ENCODE results near the gene ITLN1. TPM values are rescaled to one million over a fixed set of nuclear protein-coding genes. Genes with fewer than 3 reads are reported as not detected.
"Not testable (repeated sequence)": the region's sequence is repeated elsewhere in the genome, so short reads cannot be mapped to it uniquely, and the experiment has no call there.

The ITLN1 gene
- total RNA-seq, 4 donors from 2014 or later: 0.61 TPM; not detected in 3

DNA sequence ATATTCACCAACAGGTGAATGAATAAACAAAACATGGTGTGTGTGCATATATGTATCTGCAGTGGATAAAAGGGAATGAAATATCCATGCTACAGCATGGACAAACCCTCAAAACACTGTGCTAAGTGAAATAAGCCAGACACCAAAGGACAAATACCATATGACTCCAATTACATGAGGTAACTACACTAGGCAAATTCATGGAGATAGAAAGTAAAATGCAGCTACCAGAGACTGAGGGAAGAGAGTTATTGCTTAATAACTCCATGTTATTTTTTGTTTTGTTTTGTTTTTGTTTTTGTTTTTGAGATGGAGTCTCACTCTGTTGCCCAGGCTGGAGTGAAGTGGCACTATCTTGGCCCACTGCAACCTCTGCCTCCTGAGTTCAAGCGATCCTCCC lies 2.4 kb downstream of the ITLN1 start:
- DNase-seq: no peak
- no peaks in the 10 kb centered on the region for H3K27me3 ChIP-seq
- H3K4me1 ChIP-seq: no peaks in the 10 kb centered on the region
- intact Hi-C loops (cut with DNase I; ENCODE audit: low total_unique reads): no loop called here
- no peak overlapping the region for H3K27ac ChIP-seq
- no peaks in the 10 kb centered on the region for H3K36me3 ChIP-seq
- H3K4me3 ChIP-seq: no peak overlapping the region
- no peak for TF ChIP-seq POLR2A (IDR thresholded peaks at IDR 0.05)
- TF ChIP-seq, protein P1, sequence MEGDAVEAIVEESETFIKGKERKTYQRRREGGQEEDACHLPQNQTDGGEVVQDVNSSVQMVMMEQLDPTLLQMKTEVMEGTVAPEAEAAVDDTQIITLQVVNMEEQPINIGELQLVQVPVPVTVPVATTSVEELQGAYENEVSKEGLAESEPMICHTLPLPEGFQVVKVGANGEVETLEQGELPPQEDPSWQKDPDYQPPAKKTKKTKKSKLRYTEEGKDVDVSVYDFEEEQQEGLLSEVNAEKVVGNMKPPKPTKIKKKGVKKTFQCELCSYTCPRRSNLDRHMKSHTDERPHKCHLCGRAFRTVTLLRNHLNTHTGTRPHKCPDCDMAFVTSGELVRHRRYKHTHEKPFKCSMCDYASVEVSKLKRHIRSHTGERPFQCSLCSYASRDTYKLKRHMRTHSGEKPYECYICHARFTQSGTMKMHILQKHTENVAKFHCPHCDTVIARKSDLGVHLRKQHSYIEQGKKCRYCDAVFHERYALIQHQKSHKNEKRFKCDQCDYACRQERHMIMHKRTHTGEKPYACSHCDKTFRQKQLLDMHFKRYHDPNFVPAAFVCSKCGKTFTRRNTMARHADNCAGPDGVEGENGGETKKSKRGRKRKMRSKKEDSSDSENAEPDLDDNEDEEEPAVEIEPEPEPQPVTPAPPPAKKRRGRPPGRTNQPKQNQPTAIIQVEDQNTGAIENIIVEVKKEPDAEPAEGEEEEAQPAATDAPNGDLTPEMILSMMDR (IDR thresholded peaks at IDR 0.05 in 4 of 5, conservative IDR thresholded peaks at IDR 0.05 in 1 of 5): no peak
- ATAC-seq: no peak
- in situ Hi-C loops (cut with MboI; ENCODE audit: low sequenced_read_pairs in 4 of 4): no loop called here
- no peaks in the 10 kb centered on the region for H3K9me3 ChIP-seq

DNA sequence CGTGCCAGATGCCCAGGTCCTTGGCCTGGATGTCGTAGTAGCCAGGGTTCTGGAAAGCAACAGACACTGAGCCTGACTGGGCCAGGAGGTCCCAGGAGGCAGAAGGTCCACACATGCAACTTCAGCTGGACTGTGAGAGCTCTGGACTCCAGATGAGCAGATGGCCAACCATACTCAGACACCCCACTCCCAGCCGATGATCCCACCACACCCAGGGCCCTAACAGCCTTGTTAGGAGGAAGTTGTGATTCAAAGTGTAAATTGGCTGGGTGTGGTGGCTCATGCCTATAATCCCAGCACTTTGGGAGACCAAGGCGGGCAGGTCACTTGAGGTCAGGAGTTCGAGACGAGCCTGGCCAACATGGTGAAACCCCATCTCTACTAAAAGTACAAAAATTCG lies 3.7 kb downstream of the ITLN1 start:
- H3K27ac ChIP-seq; intact Hi-C loops (cut with DNase I; ENCODE audit: low total_unique reads); ATAC-seq; H3K4me1 ChIP-seq; H3K4me3 ChIP-seq; in situ Hi-C loops (cut with MboI; ENCODE audit: low sequenced_read_pairs in 4 of 4); DNase-seq; H3K9me3 ChIP-seq; H3K27me3 ChIP-seq; H3K36me3 ChIP-seq: not testable (repeated sequence)

DNA sequence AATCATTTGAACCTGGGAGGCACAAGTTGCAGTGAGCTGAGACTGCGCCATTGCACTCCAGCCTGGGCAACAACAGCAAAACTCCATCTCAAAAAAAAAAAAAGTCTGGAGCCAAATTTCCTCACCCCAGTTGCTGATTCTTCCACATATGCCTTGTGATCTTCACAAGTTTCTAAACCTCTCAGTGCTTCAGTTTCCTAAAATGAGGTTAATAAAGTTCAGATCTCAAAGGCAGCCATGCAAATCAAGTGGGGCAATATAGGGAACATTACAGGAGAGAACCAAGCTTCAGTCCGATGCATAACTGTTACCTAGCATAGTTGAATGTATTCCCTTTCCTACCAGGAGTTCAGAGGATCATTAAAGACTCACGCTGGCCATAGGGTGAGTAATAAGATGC lies 4.8 kb downstream of the ITLN1 start:
- intact Hi-C loops (cut with DNase I; ENCODE audit: low total_unique reads): no loop called here
- no peak for ATAC-seq

DNA sequence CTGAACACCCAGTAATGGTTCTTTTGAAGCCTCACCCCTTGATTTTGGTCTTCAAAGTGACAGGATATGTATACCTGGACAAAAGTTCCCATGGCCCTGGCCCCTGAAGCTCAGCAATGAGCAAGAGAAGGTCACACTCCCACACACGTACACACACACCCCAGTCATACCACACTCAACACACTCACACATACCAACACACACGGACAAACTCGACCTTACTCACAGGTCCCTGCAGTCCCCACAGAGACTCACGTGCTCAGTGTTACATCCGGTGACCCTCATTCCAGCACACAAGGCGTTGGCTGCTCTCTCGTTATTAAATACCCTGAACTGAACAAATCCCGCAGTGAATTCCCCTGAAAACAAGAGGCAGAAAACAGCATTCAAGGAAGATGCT lies 5.9 kb downstream of the ITLN1 start:
- no peak overlapping the region for H3K4me3 ChIP-seq
- in situ Hi-C loops (cut with MboI; ENCODE audit: low sequenced_read_pairs in 4 of 4): no loop called here
- TF ChIP-seq, protein P1 (IDR thresholded peaks at IDR 0.05 in 4 of 5, conservative IDR thresholded peaks at IDR 0.05 in 1 of 5): no peak
- no peak for TF ChIP-seq POLR2A (IDR thresholded peaks at IDR 0.05)
- no peak overlapping the region for H3K27ac ChIP-seq
- ATAC-seq (no peak), DNase-seq (no peak)
- no peaks in the 10 kb centered on the region for H3K9me3 ChIP-seq
- no peaks in the 10 kb centered on the region for H3K4me1 ChIP-seq
- H3K36me3 ChIP-seq: no peaks in the 10 kb centered on the region
- H3K27me3 ChIP-seq: no peaks in the 10 kb centered on the region
- intact Hi-C loops (cut with DNase I; ENCODE audit: low total_unique reads): no loop called here

More for the DNA sequence above, 4.8 kb downstream of the ITLN1 start:
- Histone ChIP-seq H3K9me3 (no peaks in the 10 kb centered on the region), H3K36me3 (no peaks in the 10 kb centered on the region), H3K27me3 (no peaks in the 10 kb centered on the region), H3K4me1 (no peaks in the 10 kb centered on the region), H3K27ac (no peak overlapping the region), H3K4me3 (no peak overlapping the region)
- TF ChIP-seq, protein P1 (IDR thresholded peaks at IDR 0.05 in 4 of 5, conservative IDR thresholded peaks at IDR 0.05 in 1 of 5): no peak
- TF ChIP-seq POLR2A (IDR thresholded peaks at IDR 0.05): no peak
- in situ Hi-C loops (cut with MboI; ENCODE audit: low sequenced_read_pairs in 4 of 4): no loop called here
- no peak for DNase-seq

DNA sequence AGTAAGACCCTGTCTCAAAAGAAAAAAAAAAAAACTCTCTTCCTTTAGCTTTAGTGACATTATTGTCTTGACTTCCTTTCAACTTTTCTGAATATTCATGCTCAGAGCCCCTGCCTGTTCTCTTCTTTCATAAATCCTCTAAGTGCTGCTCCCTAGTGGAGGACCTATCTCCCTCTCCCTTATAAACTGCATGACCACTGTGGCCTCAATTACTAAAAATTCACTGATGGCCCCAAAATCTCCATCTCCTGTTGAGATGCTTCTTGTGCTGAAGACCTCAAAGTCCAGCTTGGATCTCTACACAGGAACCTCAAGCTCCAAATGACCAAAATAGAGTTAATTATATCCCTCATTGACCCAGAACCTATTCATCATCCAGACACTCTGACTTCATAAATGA lies 7.8 kb downstream of the ITLN1 start:
- no peaks in the 10 kb centered on the region for H3K4me1 ChIP-seq
- H3K27me3 ChIP-seq: no peaks in the 10 kb centered on the region
- ATAC-seq: no peak
- intact Hi-C loops (cut with DNase I; ENCODE audit: low total_unique reads): no loop called here
- in situ Hi-C loops (cut with MboI; ENCODE audit: low sequenced_read_pairs in 4 of 4): no loop called here
- no peak for TF ChIP-seq POLR2A (IDR thresholded peaks at IDR 0.05)
- TF ChIP-seq, protein P1 (IDR thresholded peaks at IDR 0.05 in 4 of 5, conservative IDR thresholded peaks at IDR 0.05 in 1 of 5): no peak
- DNase-seq: no peak
- no peaks in the 10 kb centered on the region for H3K9me3 ChIP-seq
- no peak overlapping the region for H3K27ac ChIP-seq
- H3K4me3 ChIP-seq: no peak overlapping the region
- H3K36me3 ChIP-seq: no peaks in the 10 kb centered on the region

Data from gastrocnemius medialis (tissue), 4 donors.